Measurements from ENCODE around the gene KCNK18. TPM values are rescaled to one million over a fixed set of nuclear protein-coding genes. Genes with fewer than 3 reads are reported as not detected.

The KCNK18 gene
- total and polyA plus RNA-seq, 2 donors = not detected

DNA sequence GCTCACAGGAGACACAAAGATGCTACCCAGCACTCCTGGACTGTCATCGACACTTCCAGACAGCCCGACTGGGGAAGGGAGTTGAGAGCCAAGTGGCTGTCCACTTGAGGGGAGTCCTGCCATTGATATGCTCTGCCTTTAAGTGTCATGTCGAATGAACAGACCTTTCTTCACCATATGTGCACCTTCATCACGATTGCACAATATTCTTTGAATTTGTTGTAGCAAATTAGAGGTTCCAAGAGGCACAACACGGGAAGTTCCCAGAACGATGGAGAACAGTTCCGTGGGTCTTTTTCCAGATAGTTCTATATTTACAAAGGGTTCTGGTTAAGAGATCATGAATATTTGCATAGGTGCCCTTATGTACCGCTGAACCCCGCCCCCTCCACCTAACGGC, 59.6 kb downstream of the KCNK18 start:
- H3K4me3 ChIP-seq (ENCODE audit: low read depth, low read length) = no peak overlapping the region
- no peaks in the 10 kb centered on the region for H3K4me1 ChIP-seq (ENCODE audit: insufficient read depth)
- H3K36me3 ChIP-seq (ENCODE audit: insufficient read depth) = no peaks in the 10 kb centered on the region
- H3K27ac ChIP-seq (ENCODE audit: low read depth) = no peak overlapping the region
- DNase-seq (ENCODE audit: extremely low spot score) = no peak
- 82% methylated on average over 10 of the region's 10 CpGs for WGBS

DNA sequence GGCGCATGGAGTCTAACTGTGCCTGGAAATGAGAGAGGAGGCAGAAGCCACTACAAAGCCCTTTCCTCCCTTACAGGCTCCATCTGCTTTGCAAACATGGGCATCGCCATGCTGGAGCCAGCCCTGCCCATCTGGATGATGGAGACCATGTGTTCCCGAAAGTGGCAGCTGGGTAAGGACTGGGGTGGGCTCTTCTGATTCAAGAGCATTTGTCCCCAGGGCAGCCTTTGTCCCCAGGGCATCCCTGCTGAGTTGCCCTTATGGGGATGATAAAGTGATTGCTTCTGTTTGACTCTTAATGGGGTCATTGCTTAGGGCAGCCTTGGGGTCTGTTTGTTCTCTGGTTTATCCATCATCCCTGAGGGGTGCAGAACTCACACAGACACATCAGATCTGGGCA, 60.4 kb downstream of the KCNK18 start:
- no peak for DNase-seq (ENCODE audit: extremely low spot score)
- H3K4me1 ChIP-seq (ENCODE audit: insufficient read depth) = no peaks in the 10 kb centered on the region
- H3K36me3 ChIP-seq (ENCODE audit: insufficient read depth) = no peaks in the 10 kb centered on the region
- H3K4me3 ChIP-seq (ENCODE audit: low read depth, low read length) = no peak overlapping the region
- WGBS = 80% methylated on average over 3 of the region's 3 CpGs
- H3K27ac ChIP-seq (ENCODE audit: low read depth) = no peak overlapping the region

DNA sequence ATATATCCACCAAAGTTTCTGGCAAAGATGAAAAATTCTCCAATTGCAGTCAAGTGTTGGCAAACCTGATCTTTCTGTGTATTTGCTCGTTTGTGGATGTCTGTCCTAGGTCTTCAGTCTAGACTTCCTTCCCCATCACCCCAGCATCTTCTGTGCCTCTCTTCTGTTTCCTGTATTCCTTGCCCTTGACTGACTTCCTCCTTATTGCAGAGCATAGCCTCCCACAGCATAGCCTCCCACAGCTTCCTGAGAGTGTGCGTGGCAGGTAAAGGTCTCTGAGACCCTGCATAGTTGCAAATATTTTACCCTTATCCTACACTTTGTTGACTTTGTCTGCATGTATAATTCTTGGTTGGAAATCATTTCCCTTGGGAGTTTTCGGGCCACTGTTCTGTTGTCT, 62.0 kb downstream of the KCNK18 start:
- WGBS = 65% methylated on average over 3 of the region's 3 CpGs
- no peaks in the 10 kb centered on the region for H3K4me1 ChIP-seq (ENCODE audit: insufficient read depth)
- H3K36me3 ChIP-seq (ENCODE audit: insufficient read depth) = no peaks in the 10 kb centered on the region
- H3K4me3 ChIP-seq (ENCODE audit: low read depth, low read length) = no peak overlapping the region
- H3K27ac ChIP-seq (ENCODE audit: low read depth) = no peak overlapping the region
- no peak for DNase-seq (ENCODE audit: extremely low spot score)

Small RNA genes lying within 50 kb of the gene (small RNA-seq; reads per million reads assigned to genes)
- not detected for gene MIR3663

Other genes starting within 250 kb of the KCNK18 start
- gene SHTN1, start 192.3 kb upstream of the KCNK18 start, total RNA-seq = 14.9 TPM
- 2.9 TPM for gene SHTN1, start 192.3 kb upstream of the KCNK18 start, polyA plus RNA-seq
- not detected for gene VAX1, start 59.2 kb upstream of the KCNK18 start, total RNA-seq
- not detected for gene VAX1, start 59.2 kb upstream of the KCNK18 start, polyA plus RNA-seq
- gene SLC18A2, start 43.6 kb downstream of the KCNK18 start, total RNA-seq = 12.6 TPM
- gene SLC18A2, start 43.6 kb downstream of the KCNK18 start, polyA plus RNA-seq = 2.5 TPM
- 28.2 TPM for gene PDZD8, start 178.0 kb downstream of the KCNK18 start, total RNA-seq
- gene PDZD8, start 178.0 kb downstream of the KCNK18 start, polyA plus RNA-seq = 14.5 TPM

Data from urinary bladder (tissue), 4 donors.